GM23248 (cell line): ENCODE data around the gene ZC3H18. TPM values are rescaled to one million over a fixed set of nuclear protein-coding genes. Genes with fewer than 3 reads are reported as not detected.

ENCODE experiments used
- DNase-seq: peaks from one replicate; pipeline ENCODE4 v3.0.0-alpha.2; 2015
- H2AFZ ChIP-seq: fragments of 200-600 bp; sonication (generic); 2 replicates; pipeline ENCODE4 v1.6.1; 2016; ENCODE audit warnings: antibody characterized with exemption
- H3F3A ChIP-seq: fragments of 200-600 bp; sonication (generic); 2 replicates; pipeline ENCODE4 v1.6.1; 2016; ENCODE audit warnings: mild to moderate bottlenecking, antibody characterized with exemption, mixed run types; ENCODE audit not compliant: insufficient read depth
- H3K27ac ChIP-seq: fragments of 200-600 bp; sonication (generic); 2 replicates; pipeline ENCODE4 v1.5.1; 2016; ENCODE audit warnings: mild to moderate bottlenecking
- H3K27me3 ChIP-seq: fragments of 200-600 bp; sonication (generic); replicated peaks from 2 replicates; pipeline ENCODE4 v1.6.1; 2016; ENCODE audit warnings: mild to moderate bottlenecking; ENCODE audit not compliant: insufficient read depth
- H3K36me3 ChIP-seq: fragments of 200-600 bp; sonication (generic); 2 replicates; pipeline ENCODE4 v1.6.1; 2016; ENCODE audit warnings: low read depth, mild to moderate bottlenecking
- H3K4me1 ChIP-seq: fragments of 200-600 bp; sonication (generic); 2 replicates; pipeline ENCODE4 v1.6.1; 2016; ENCODE audit warnings: mild to moderate bottlenecking; ENCODE audit not compliant: insufficient read depth
- H3K4me2 ChIP-seq: fragments of 200-600 bp; sonication (generic); one replicate; pipeline ENCODE4 v1.6.1; 2016; ENCODE audit warnings: mild to moderate bottlenecking; ENCODE audit not compliant: unreplicated experiment
- H3K4me3 ChIP-seq: fragments of 200-600 bp; sonication (generic); 2 replicates; pipeline ENCODE4 v1.5.1; 2016; ENCODE audit warnings: mild to moderate bottlenecking
- H3K79me2 ChIP-seq: fragments of 200-600 bp; sonication (generic); 2 replicates; pipeline ENCODE4 v1.6.1; 2016; ENCODE audit warnings: mild to moderate bottlenecking; ENCODE audit not compliant: insufficient read depth
- H3K9ac ChIP-seq: fragments of 200-600 bp; sonication (generic); 2 replicates; pipeline ENCODE4 v1.6.1; 2016; ENCODE audit warnings: mild to moderate bottlenecking
- H3K9me2 ChIP-seq: fragments of 200-600 bp; sonication (generic); 2 replicates; pipeline ENCODE4 v1.6.1; 2016; ENCODE audit warnings: mixed run types, mild to moderate bottlenecking, moderate library complexity; ENCODE audit not compliant: insufficient read depth
- H3K9me3 ChIP-seq: fragments of 200-600 bp; sonication (generic); one replicate; pipeline ENCODE4 v1.6.1; 2017; ENCODE audit warnings: low read depth
- H4K20me1 ChIP-seq: fragments of 200-600 bp; sonication (generic); 2 replicates; pipeline ENCODE4 v1.6.0; 2016; ENCODE audit not compliant: insufficient read depth
- EZH2 ChIP-seq: fragments of 200-600 bp; sonication (generic); IDR thresholded peaks from 2 replicates; pipeline ENCODE4 v1.6.1; 2018; ENCODE audit warnings: antibody characterized with exemption, mild to moderate bottlenecking; ENCODE audit not compliant: insufficient read depth, poor library complexity, severe bottlenecking
- EZH2phosphoT487 ChIP-seq: fragments of 200-600 bp; sonication (generic); IDR thresholded peaks from 2 replicates; pipeline ENCODE4 v1.6.1; 2018; ENCODE audit warnings: antibody characterized with exemption, moderate library complexity, mild to moderate bottlenecking, low read depth; ENCODE audit not compliant: insufficient read depth
- WGBS, 2 experiments: methylation state at CpG; one replicate each; pipeline ENCODE4 v1.1.6; 2015 to 2017; ENCODE audit warnings: low lambda C conversion rate in 2 of 2, low coverage in 1 of 2; ENCODE audit errors: missing lambda C conversion rate in 2 of 2; 5-methylcytosine and 5-hydroxymethylcytosine counted together
- in situ Hi-C: fragments of 300-500 bp; cut with MboI; formaldehyde crosslinking; loops from 2 replicates; pipeline ENCODE4 v1.15.0; 2020
- polyA plus RNA-seq: library from polyadenylated mRNA; unstranded; fragments of >200 nt; fragmentation: Nextera tagmentation; extraction: Ambion mirVana; gene quantifications from 2 replicates; pipeline ENCODE4 v1.2.1, GENCODE V29; 2016
- total RNA-seq: library from RNA; depleted of rRNA; stranded (reverse); fragments of >200 nt; shearing (Covaris generic); gene quantifications from 2 replicates; pipeline ENCODE4 v1.2.3, GENCODE V29; 2014

ZC3H18 gene
- total and polyA plus RNA-seq, 2 experiments from 2014 or later: 9.7 to 24.9 TPM

GRCh38 chr16:88597856-88598491 lies 27.8 kb downstream of the ZC3H18 start:
- H3K36me3 ChIP-seq: peaks cover 14% of the 10 kb centered on the region; the same call in 1 of the 2 replicates
- no peak overlapping the region for H3K9ac ChIP-seq
- TF ChIP-seq EZH2 (no peak), EZH2phosphoT487 (no peak)

GRCh38 chr16:88599092-88599733 lies 29.0 kb downstream of the ZC3H18 start:
- Histone ChIP-seq H3K79me2 (peaks cover 32% of the 10 kb centered on the region), H3K4me3 (no peak overlapping the region), H3K27ac (no peak overlapping the region), H3K27me3 (no peaks in the 10 kb centered on the region), H3K4me1 (no peaks in the 10 kb centered on the region), H3K4me2 (no peak overlapping the region), H3K9ac (no peak overlapping the region), H2AFZ (no peak overlapping the region), H3K36me3 (peaks cover 9% of the 10 kb centered on the region; the same call in 1 of the 2 replicates), H3K9me2 (no peaks in the 10 kb centered on the region), H3F3A (no peaks in the 10 kb centered on the region), H3K9me3 (no peaks in the 10 kb centered on the region), H4K20me1 (no peaks in the 10 kb centered on the region)
- TF ChIP-seq EZH2phosphoT487 (no peak), EZH2 (no peak)
- in situ Hi-C loops: no loop called here
- 87 to 89% methylated on average over 14 of the region's 14 CpGs for WGBS, 2 experiments
- no peak for DNase-seq

More at GRCh38 chr16:88597856-88598491, 27.8 kb downstream of the ZC3H18 start:
- 91 to 94% methylated on average over 19 to 20 of the region's 21 CpGs for WGBS, 2 experiments
- DNase-seq: no peak
- Histone ChIP-seq H3K4me3 (no peak overlapping the region), H3F3A (no peaks in the 10 kb centered on the region), H3K27me3 (no peaks in the 10 kb centered on the region), H3K9me2 (no peaks in the 10 kb centered on the region), H3K4me1 (no peaks in the 10 kb centered on the region), H2AFZ (no peak overlapping the region), H4K20me1 (no peaks in the 10 kb centered on the region), H3K4me2 (no peak overlapping the region), H3K79me2 (peaks cover 43% of the 10 kb centered on the region), H3K27ac (no peak overlapping the region), H3K9me3 (no peaks in the 10 kb centered on the region)
- in situ Hi-C loops: no loop called here

- H3K4me2 ChIP-seq: no peak overlapping the region
- H3K36me3 ChIP-seq: peaks cover 9% of the 10 kb centered on the region; the same call in 1 of the 2 replicates
- WGBS, 2 experiments: 83 to 86% methylated on average over 25 of the region's 25 CpGs
- in situ Hi-C loops: no loop called here
- no peaks in the 10 kb centered on the region for H3K4me1 ChIP-seq
- no peaks in the 10 kb centered on the region for H3F3A ChIP-seq
- no peaks in the 10 kb centered on the region for H3K27me3 ChIP-seq
- H2AFZ ChIP-seq: no peak overlapping the region
- H3K9ac ChIP-seq: no peak overlapping the region
- H4K20me1 ChIP-seq: no peaks in the 10 kb centered on the region
- no peak for DNase-seq
- no peaks in the 10 kb centered on the region for H3K9me3 ChIP-seq
- TF ChIP-seq EZH2: no peak
- TF ChIP-seq EZH2phosphoT487: no peak
- no peak overlapping the region for H3K4me3 ChIP-seq
- H3K27ac ChIP-seq: no peak overlapping the region
- no peaks in the 10 kb centered on the region for H3K9me2 ChIP-seq
- H3K79me2 ChIP-seq: peaks cover 27% of the 10 kb centered on the region
These were observed 29.8 kb downstream of the ZC3H18 start for GRCh38 chr16:88599825-88600538.

GRCh38 chr16:88600539-88600896 lies 30.3 kb downstream of the ZC3H18 start:
- no peak for DNase-seq
- WGBS, 2 experiments: 97 to 99% methylated on average over 6 of the region's 6 CpGs
- no peak overlapping the region for H3K9ac ChIP-seq
- in situ Hi-C loops: no loop called here
- H3K4me2 ChIP-seq: no peak overlapping the region
- no peaks in the 10 kb centered on the region for H3K27me3 ChIP-seq
- no peak overlapping the region for H3K4me3 ChIP-seq
- no peak overlapping the region for H2AFZ ChIP-seq
- no peak overlapping the region for H3K27ac ChIP-seq
- H3K36me3 ChIP-seq: peaks cover 9% of the 10 kb centered on the region; the same call in 1 of the 2 replicates
- no peaks in the 10 kb centered on the region for H4K20me1 ChIP-seq
- TF ChIP-seq EZH2 (no peak), EZH2phosphoT487 (no peak)
- peaks cover 27% of the 10 kb centered on the region for H3K79me2 ChIP-seq
- H3K9me2 ChIP-seq: no peaks in the 10 kb centered on the region
- H3F3A ChIP-seq: no peaks in the 10 kb centered on the region
- H3K9me3 ChIP-seq: no peaks in the 10 kb centered on the region
- no peaks in the 10 kb centered on the region for H3K4me1 ChIP-seq
